ENCODE results near the gene METRNL.
A peak's percentile ranks its signal among the peaks of the same experiment; 100 is the strongest.
"Not testable (repeated sequence)": the region's sequence is repeated elsewhere in the genome, so short reads cannot be mapped to it uniquely, and the experiment has no call there.

Gene METRNL

DNA sequence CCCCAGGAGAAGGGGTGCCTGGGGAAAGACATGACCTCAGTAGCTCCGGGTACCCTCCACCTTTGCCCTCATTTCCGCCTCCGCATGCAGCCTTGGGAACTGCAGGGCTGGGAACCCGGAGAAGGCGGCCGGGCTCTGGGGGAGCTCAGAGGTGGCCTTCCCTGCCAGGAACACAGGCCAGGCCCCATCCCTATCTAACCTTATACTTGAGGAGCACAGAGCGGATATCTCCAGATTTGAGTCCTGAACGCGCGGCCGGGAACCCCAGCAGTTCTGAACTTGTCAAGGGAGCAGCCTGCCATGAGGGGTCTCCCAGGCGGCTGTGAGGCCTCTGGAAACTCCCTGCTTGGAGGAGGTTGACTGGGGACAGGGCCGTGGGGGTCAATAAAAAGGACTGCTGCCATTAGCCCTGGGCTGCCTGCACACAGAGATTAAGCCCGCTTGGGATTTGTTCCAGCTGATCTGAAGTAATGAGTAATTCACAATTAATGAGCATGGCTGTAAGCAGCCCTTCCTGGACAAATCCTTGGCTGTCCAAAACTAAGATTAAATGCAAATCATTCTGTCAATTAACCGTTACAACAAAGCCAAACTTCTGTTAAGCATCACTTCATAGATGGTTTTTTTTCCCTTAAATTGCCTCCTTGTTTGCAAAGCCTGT lies 26.3 kb upstream of the METRNL start:
- DNase-seq, result no peak

DNA sequence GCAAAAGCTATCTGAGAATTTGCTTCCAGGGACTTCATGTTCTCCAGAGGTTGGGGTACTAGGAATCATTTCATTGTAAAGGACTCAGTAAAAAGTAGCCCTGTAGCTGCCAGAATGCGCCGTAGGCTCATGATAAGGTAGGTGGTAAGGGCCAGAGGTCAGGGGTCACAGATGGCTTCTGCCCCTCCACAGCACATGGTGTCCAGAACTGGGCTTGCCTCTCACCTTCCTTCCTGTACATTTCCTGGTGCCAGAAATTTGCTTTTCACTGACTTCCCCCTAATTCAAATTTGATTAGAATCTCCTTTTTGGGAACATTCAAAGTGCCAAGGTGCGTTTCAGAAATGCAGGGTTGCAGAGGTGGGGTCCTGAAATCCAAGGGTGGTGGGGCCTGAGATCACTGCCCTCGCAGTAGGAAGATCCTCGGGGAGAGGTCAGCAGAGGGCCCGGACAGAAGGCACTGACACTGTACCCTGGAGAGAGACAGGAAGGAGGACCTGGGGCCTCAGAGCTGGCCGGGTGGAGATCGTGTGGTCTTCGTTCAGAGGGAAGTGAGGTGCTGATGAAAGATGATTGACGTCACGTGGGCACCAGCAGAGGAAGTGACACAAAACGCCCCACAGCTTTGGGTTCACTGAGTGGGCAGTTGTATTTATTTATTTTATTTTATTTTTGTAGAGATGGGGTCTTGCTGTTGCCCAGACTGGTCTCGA lies 25.5 kb upstream of the METRNL start:
- DNase-seq, result no peak

DNA sequence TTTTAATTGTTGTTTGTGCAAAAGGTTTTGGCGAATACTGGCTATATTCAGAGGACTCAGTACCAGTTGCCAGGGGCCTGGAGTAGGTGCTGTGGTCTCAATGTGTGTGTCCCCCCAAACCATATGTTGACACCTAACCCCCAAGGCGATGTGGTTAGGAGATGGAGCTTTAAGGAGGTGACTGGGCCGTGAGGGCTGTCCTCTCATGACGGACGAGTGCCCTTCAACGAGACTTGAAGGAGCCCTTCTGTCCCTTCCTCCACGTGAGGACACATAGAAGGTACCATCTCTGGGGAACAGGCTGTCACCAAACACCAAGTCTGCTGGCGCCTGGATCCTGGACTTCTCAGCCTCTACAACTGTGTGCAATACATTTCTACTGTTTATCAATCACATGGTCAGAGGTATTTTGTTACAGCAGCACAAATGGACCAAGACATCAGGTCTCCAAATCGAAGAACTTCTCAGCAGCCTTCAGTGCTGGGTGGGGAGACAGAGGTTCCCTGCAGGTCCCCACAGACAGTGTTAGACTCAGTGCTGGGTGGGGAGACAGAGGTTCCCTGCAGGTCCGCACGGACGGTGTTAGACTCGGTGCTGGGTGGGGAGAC lies 24.8 kb upstream of the METRNL start:
- no peak for DNase-seq

DNA sequence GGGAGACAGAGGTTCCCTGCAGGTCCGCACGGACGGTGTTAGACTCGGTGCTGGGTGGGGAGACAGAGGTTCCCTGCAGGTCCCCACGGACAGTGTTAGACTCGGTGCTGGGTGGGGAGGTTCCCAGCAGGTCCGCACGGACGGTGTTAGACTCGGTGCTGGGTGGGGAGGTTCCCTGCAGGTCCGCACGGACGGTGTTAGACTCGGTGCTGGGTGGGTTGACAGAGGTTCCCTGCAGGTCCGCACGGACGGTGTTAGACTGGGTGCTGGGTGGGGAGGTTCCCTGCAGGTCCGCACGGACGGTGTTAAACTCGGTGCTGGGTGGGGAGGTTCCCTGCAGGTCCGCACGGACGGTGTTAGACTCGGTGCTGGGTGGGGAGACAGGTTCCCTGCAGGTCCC lies 24.2 kb upstream of the METRNL start:
- not testable (repeated sequence) for DNase-seq

DNA sequence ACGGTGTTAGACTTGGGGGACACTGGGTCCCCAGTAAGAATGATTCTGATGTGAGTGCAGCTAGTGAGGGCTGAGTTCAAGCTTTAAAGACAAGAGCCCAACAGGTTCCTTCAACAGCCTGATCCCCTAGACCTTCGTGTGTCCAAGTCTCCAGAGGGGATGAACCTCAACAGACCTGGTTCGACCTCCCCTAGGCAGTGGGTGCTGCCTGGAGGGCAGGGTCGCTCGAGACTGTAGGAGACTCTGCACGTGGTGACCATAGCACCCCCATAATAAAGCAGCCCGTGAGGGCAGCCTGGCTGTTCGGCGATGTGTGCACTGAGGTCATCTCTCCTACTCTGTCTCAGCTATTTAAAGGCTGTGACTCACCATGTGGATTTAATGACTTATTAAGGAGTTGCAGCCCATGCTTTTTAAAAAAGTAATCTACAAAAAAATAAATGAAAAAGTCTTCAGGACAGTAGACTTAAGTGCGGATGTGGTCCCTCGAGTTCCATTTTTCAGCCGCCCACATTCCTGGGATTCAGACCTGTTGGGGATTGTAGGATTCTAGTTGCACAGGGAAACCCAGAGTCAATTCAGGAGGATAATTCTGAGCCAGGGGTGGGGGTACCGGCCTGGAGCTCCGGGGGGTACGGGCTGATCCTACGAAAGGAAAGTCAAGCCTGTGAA lies 23.4 kb upstream of the METRNL start:
- DNase-seq, result no peak

DNA sequence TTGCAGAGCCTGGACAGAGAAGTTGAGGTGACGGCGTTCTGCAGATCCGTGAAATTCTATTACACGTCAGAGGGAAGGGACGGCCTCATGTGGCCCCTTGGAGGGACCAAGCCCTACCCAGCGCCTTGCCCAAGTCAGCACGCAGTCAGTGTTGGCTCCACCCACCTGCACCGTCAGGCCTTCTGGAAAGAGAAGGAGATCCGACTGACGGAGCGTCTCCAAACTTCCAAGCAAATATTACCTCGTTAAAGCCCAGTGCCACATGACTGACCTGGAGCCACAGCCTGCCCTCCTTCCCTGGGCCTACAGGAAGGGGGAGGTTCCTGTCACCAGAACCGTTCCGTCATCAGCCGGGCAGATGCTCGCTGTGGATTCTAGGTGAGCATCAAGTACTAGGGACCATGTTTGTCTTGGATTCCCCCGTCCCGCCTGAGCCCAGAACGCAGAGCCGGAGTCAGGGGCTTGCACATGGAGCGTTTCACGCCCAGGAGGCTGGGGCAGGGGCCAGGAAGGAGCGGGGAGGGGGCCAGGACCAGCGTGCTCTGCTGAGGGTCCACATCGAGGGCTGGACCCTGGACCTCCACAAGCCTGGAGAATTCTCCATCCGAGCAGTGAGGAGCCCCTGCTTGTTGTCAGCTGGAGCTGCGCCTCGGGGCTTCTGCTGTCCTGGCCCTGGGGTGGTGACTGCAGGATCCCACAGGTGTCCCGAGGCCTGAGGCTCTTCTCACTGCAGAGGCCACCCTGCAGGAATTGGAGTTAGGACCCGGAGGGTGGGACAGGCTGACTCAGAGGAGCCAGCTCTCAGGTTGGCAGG lies 22.6 kb upstream of the METRNL start:
- DNase-seq, result no peak

DNA sequence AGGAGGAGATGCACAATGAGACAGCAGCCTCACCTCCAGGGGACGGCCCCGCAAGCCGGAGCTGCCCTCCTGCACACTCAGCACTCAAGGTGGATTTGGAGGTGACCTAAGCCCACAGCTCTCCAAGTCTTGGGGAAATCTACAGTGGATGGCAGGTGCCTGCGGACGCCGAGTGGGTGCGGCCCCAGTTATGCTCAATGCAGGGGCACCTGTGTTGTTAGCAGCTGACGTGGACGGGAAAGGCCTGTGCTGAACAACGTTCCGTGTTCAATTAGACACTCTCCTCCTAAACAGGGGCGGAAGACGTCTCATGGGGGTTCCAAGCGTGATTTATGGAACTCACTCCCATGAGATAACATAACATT lies 22.0 kb upstream of the METRNL start:
- DNase-seq, result no peak

DNA sequence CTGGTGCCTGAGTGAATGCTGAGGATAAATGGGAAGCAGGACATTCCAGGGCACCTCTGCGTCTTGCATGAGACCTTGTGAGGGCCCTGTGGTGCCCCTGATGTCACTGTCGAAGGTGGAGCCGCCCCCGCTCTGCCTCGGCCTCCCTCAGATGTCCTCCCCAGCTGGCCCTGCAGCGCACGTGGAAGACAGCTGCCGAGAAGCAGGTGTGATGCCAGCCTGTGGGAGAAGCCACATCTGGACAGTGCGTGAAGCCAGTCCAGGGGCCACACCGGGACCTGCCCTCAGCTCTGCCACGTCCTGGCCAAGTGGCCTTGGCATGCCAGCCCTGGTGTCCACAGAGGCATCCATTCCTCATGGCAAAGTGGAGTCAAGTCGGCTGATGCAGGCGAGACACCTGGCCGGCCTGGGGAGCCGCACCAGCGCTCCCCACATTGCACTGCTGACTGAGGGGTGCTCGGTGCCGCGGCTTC lies 21.6 kb upstream of the METRNL start:
- DNase-seq, result no peak

DNA sequence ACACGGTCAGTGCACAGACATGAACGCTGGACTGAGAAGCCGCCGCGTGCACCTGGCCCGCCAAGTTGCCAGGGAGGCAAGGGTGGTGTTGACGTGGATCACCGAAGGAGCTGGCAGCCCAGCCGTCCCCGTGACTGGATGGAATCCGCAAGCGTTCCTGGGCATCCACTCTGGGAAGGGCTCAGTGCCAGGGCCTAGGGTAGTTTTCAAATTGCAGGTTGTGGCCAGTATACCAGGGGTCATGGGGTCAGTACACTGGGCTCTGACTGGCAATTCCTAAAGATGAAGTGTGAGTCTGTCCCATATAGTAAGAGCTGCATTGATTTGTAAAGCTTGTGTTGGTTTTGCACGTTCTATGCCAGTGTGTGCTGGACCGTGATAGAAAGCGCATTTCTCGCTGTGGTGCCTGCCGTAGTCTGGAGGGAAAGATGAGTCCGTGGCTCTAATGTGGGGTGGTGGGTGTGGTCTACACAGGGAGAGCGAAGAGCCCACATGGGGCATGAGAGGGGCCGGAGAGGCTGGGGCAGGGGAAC lies 21.1 kb upstream of the METRNL start:
- no peak for DNase-seq

DNA sequence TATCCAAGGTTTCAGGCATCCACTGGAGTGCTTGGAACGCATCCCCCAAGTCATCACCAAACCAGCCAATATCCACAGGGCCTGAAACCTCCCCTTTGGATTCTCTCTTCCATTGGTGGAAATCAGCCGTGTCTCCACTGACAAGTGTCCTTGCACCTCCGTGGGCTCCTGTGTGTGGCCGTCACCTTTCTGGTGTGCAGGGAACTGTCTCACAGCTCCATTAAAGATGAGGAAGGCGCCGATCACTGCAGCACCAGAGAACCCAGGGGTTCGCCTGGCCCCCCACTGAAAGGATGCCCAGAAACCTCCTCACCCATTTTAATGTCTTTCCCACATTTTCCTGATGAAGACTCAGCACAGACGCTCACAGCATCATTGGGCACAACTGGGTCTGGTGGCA lies 17.8 kb upstream of the METRNL start:
- no peak for DNase-seq

DNA sequence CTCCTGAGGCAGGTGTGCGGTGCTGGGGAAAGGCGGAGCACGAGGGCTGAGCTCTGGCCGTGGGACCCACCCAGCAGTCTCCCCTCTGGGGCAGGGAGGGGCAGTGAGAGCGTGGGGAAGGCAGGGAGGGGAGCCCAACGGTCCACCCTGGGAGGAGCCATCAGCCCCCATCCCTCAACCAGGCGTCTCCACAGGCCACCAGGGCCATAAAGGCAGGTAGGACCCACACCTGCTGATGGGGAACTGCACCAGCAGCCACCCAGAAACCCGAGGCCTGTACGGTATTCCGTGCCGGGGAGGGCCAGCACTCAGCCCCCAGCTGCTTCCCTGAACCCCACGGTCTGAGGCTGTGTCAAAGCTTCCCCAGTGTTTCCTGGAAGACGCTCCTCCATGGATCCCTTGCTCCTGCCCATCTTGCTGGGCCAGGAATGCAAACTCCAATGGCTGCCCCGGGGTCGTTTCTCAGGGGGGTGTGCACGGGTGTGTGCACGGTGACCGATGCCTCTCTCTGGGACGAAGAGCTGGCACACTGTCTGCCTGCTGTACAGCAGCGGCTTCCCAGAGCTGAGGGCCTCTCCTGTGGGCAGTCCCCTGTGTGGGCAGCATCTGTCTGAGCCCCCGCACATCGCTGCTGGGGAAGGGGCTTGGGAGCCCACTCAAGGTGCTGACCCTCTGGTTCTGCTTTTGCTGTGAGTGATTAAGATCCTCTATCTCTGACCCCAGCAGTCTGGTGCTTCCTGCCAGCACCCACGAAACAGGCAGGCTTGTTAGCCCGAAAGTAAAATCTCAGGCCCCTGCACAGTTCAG lies 17.2 kb upstream of the METRNL start:
- no peak for DNase-seq

DNA sequence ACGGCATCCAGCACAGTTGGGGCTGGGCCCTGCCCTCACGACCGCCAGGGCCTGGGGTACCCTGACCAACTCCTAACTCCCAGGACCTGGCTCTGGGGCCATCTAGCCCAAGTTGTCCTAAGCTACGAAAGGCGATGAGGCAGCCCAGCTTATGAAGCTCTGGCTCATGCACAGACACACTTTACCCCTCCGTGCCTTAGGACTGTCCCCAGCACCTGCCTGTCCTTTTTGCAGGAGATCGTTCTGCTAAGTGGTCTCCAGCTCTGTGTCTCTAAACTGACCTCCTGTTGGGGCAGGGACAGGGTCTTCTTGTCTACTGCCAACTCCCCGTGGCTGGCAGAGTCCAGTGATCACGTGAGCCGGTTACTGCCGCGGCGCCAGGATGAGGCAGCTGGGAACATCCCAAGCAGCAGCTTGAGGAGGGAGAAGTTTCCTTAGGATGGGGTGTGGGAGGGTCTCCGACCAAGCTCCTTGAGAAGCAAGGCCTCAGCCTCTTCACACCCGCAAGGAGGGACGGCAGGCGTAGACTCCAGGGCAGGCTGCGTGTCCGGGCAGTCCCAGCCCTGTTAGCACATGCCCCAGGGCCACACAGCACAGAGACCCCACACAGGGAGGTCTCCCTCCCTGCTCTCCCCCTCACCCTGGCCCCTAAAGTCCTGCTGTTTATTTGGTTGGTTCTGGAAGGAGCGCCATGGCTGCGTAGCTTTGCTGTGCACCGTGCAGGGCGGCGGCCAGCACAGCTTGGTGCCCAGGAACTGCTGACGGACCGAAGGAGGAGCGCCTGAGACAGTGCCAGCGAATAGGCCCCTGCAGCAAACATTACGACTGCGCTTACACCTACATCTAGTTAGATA lies 16.4 kb upstream of the METRNL start:
- no peak for DNase-seq

DNA sequence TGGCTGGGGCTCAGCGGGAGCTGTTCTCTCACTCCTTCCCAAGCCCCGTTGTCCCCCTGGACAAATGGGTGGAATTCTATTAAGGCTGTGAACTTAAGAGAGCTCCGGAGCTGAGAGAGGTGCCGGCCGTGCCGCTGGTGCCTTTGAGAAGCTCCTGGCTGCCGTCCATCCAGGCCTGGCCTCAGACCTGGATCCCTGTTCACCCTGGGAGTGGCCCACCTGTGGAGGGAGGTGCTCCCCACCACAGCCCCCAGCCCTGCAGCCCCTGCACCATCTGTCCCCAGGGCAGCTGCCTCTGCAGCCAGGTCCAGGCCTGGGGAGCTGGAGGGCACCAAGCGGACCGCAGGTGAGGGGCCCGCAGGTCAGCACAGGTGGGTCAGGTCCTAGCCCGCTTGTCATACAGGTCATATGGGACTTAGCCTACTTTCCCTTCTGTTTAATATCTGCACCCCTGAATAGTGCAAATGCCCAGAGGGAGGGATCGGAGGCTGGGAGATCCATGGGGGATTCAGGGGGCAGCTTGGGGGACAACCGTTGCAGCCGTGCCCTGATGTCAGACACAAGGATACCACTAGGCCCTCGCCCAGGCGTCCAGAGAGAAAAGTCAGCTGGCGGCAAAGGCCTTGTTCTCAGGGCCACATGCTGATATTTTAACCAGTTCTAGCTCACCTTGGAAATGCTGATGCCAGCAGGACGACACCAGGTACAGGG lies 15.2 kb upstream of the METRNL start:
- no peak for DNase-seq

DNA sequence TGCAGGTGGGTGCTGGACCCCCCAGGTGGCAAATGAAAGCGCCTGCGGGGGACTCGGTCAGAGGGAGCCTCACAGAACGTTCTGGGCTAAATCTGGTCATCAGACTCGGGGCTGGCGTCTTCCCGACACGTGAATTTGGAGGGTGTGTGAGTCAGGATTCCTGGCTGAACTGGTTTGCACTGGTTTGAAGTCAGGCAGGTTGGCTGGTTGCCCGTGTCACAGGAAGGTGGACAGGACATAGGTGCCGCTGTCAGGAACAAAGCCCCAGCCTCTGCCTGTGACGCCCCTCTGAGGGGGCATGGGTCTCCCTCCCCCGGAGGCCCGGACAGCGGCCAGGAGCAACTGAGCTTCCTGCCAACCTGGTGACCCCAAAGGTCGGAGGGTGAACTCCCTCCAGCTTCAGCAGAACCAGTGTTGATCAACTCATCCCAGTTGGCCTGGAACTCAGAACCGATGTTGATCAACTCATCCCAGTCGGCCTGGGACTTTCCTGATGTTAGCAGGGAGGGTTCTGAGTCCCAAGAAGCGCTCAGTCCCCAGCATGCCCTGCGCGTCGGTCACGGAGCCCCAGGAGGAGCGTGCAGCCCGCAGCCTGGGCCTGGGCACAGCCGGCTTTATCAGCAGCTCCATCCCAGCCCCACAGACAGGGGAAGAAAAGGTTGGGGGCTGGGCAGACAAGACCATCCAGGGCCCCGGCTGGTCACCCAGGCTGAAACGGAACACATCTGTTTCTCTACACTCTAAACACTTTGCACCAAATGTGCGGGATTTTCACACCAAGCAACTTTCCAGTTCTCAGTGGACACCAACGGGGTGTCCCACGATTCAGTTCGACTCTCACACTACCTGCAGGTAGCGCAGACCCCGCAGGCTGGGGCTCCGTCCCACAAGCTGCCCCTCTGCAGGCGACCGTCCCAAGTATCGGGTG lies 14.4 kb upstream of the METRNL start:
- no peak for DNase-seq

DNA sequence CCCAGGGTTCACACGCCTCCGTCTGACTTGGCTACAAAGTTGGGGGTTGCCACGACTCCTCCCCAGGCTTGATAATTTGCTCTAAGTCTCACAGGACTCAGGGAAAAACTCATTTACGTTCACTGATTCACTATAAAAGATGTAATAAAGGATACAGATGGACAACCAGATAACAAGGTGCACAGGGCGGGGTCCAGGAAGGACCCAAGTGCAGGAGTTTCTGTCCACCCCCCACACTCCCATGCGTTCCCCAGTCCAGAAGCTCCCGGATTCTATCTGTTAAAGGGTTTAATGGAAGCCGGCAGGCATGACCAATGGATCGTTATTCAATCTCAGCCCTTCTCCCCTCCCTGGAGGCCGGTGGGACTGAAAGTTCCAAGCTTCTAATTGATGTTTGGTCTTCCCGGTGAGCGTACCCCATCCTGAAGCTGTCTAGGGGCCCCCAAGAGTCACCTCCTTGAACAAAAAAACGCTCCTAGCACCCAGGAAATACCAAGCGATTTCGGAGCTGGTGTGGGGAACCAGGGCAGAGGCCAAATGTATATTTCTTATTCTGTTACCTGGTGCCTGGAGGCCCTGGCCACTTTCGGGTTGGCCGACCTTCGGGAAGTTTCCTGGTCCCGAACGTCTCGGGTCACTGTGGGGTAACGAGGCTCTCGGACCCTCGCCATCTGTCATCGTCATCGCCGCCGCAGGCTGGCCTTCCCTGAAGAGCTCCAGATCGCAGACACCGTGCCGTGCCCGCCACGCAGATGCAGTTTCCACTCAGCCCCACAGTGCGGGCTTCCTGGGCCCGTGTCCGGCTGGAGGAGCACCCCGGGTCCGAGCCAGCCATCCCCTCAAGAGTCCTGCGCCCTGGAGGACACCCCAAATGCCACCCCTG lies 13.5 kb upstream of the METRNL start:
- DNase-seq, result no peak

DNA sequence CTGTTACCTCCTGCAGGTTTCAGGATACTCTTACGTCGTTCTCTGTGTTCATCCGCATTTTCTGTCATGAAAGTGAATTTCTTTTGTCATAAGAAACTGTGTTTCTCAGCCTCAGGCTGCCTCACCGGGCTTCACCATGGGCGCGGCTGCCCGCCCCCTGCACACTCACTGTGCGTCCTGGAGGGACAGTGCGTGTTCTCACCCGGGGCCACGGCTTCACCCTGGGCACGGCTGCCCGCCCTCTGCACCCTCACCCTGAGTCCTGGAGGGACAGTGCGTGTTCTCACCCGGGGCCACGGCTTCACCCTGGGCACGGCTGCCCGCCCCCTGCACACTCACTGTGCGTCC lies 12.9 kb upstream of the METRNL start:
- DNase-seq, result not testable (repeated sequence)

DNA sequence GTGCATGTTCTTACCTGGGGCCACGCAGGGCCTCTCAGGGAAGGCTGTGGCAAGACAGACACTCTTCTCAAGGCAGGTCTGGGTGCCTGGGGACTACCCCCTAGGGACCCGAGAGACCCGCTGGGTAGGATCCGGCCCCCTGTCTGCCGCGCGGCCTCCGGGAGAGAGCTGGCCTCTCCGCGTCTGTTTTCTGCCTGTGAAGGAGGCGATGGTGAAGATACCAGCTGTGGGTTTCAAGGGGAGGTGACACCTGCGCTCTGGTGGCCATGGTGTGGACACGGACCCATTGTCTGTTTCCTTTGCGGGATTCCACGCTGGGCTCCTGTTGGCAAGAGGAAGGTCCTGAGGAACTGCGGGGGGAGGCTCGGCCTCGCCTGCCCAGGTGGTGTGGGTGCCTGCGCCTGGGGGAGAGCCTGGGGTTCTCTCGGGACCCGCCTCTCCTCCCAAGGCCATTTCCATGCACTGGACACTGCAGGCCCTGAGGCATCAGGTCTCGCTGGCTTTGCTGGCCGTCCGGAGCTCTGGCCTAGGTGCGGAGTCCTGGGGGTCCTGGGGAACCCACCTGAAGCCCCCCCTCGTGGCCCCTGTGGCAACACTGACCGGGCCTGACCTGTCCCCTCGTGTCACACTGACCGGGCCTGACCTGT lies 12.2 kb upstream of the METRNL start:
- DNase-seq, result peak; percentile 1
